ENCODE results near the gene ARVCF. TPM values are rescaled to one million over a fixed set of nuclear protein-coding genes. Genes with fewer than 3 reads are reported as not detected.
A peak's percentile ranks its signal among the peaks of the same experiment; 100 is the strongest.

Gene ARVCF
- polyA plus RNA-seq, 4 donors, result 2.2 to 17.9 (median 7.3) TPM

DNA sequence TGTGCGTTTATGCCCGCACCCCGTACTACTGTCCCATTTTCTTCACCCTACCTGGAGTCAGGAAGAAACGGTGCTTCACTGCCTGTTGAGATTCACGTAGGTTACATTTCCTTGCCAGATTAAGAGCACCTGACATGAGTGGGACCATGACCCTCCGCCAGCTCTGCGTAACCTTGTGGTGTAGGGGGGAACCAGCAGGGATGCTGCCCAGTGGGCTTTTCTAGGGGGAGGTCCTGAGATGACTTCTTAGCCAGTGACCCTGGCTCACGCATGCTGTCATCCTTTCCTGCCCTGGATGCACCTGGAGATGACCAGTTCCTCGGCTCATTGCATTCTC lies 967 bp upstream of the ARVCF start:
- 45 to 57% (median 55%) methylated on average over 9 of the region's 9 CpGs for WGBS, 3 donors
- H3K27ac ChIP-seq (ENCODE audit: low read depth in 1 of 3, low read length in 2 of 3), result no peak overlapping the region
- H3K36me3 ChIP-seq (ENCODE audit: control insufficient read depth in 3 of 3, insufficient read depth in 2 of 3, low read depth in 1 of 3, low read length in 3 of 3), result peaks cover 0 to 2% (median 0%) of the 10 kb centered on the region in 3 donors
- DNase-seq (no peak), FAIRE-seq (no peak)
- H3K27me3 ChIP-seq (ENCODE audit: control insufficient read depth in 3 of 3, insufficient read depth in 3 of 3, low read length in 3 of 3), result peaks cover 0 to 27% (median 0%) of the 10 kb centered on the region in 3 donors
- peak overlapping the region in 1 of 3 donors; percentile 63 for H3K4me3 ChIP-seq (ENCODE audit: low read depth in 1 of 3, low read length in 3 of 3)
- peaks cover 0 to 28% (median 9%) of the 10 kb centered on the region in 3 donors for H3K4me1 ChIP-seq (ENCODE audit: control insufficient read depth in 3 of 3, insufficient read depth in 2 of 3, low read depth in 1 of 3, low read length in 2 of 3)
- no peaks in the 10 kb centered on the region for H3K9me3 ChIP-seq (ENCODE audit: control insufficient read depth in 2 of 2, insufficient read depth in 1 of 2, low read depth in 1 of 2, low read length in 1 of 2)

DNA sequence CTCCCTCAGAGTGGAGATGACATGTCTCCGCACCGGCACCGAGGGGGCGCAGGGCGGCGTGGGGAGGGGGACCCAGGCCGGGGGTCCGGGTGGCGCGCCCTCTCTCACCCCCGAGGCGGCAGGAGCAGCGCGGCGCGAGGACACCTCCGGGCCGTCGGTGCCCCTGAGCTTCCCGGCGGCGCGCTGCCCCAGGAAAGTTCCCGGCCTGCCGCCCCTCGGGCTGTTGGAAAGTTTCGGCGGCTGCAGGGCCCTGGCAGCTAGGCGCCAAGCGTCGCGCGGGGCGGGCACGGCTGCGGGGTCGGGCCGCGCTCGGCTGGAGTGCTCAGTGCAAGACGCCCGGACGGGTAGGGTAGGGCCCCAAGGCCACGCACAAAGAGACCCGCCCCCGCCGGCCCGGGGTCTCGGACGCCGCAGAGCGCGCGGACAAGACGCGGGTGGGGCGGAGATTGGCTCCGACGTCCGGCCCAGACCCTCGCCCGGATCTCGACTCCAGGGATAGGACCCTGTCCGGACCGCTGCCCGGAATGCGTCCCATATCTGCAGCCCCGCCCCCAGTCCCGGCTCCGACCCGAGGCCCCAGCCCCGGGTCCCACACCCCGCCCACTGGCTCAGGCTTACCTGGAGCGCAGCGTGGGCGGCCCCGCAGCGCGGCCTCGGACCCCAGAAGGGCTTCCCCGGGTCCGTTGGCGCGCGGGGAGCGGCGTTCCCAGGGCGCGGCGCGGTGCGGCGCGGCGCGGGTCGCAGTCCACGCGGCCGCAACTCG lies 471 bp downstream of the ARVCF start:
- DNase-seq (peak in 1 of 2 donors; percentile 61), FAIRE-seq (no peak)
- peaks cover 0 to 27% (median 0%) of the 10 kb centered on the region in 3 donors for H3K27me3 ChIP-seq (ENCODE audit: control insufficient read depth in 3 of 3, insufficient read depth in 3 of 3, low read length in 3 of 3)
- H3K4me1 ChIP-seq (ENCODE audit: control insufficient read depth in 3 of 3, insufficient read depth in 2 of 3, low read depth in 1 of 3, low read length in 2 of 3), result peaks cover 0 to 23% (median 5%) of the 10 kb centered on the region in 3 donors
- no peaks in the 10 kb centered on the region for H3K9me3 ChIP-seq (ENCODE audit: control insufficient read depth in 2 of 2, insufficient read depth in 1 of 2, low read depth in 1 of 2, low read length in 1 of 2)
- peak overlapping the region; percentile 44 to 71 (median 68) for H3K4me3 ChIP-seq (ENCODE audit: low read depth in 1 of 3, low read length in 3 of 3)
- no peak overlapping the region for H3K27ac ChIP-seq (ENCODE audit: low read depth in 1 of 3, low read length in 2 of 3)
- WGBS, 3 donors, result 0 to 2% (median 0%) methylated on average over 66 to 101 of the region's 101 CpGs
- no peaks in the 10 kb centered on the region for H3K36me3 ChIP-seq (ENCODE audit: control insufficient read depth in 3 of 3, insufficient read depth in 2 of 3, low read depth in 1 of 3, low read length in 3 of 3)

DNA sequence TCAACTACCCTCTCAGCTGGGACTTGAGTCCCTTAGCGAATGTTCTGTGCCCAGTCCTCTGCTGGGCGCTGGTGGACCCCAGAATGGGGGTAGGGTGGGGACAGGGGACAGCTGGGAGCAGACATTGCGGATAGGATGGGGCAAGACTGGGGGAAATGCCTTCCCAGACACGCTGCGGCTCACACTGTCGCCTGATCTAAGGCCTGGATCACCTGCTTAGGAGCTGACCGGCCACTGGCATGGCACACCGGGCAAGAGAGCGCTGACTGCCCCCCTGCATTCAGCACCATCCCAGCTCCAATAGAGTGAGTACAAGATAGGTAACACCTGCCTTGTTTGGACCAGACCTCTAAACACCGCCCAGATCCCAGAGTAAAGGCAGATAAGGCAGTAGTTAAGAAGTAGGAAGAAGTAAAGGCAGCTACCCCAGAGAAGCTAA lies 1.4 kb downstream of the ARVCF start:
- peak overlapping the region in 1 of 3 donors; percentile 10 for H3K4me3 ChIP-seq (ENCODE audit: low read depth in 1 of 3, low read length in 3 of 3)
- FAIRE-seq, result no peak
- DNase-seq, result no peak
- peaks cover 0 to 27% (median 0%) of the 10 kb centered on the region in 3 donors for H3K27me3 ChIP-seq (ENCODE audit: control insufficient read depth in 3 of 3, insufficient read depth in 3 of 3, low read length in 3 of 3)
- 33 to 84% (median 56%) methylated on average over 10 of the region's 10 CpGs for WGBS, 3 donors
- no peaks in the 10 kb centered on the region for H3K9me3 ChIP-seq (ENCODE audit: control insufficient read depth in 2 of 2, insufficient read depth in 1 of 2, low read depth in 1 of 2, low read length in 1 of 2)
- H3K36me3 ChIP-seq (ENCODE audit: control insufficient read depth in 3 of 3, insufficient read depth in 2 of 3, low read depth in 1 of 3, low read length in 3 of 3), result peaks cover 0 to 2% (median 0%) of the 10 kb centered on the region in 3 donors
- peaks cover 0 to 27% (median 2%) of the 10 kb centered on the region in 3 donors for H3K4me1 ChIP-seq (ENCODE audit: control insufficient read depth in 3 of 3, insufficient read depth in 2 of 3, low read depth in 1 of 3, low read length in 2 of 3)
- no peak overlapping the region for H3K27ac ChIP-seq (ENCODE audit: low read depth in 1 of 3, low read length in 2 of 3)

DNA sequence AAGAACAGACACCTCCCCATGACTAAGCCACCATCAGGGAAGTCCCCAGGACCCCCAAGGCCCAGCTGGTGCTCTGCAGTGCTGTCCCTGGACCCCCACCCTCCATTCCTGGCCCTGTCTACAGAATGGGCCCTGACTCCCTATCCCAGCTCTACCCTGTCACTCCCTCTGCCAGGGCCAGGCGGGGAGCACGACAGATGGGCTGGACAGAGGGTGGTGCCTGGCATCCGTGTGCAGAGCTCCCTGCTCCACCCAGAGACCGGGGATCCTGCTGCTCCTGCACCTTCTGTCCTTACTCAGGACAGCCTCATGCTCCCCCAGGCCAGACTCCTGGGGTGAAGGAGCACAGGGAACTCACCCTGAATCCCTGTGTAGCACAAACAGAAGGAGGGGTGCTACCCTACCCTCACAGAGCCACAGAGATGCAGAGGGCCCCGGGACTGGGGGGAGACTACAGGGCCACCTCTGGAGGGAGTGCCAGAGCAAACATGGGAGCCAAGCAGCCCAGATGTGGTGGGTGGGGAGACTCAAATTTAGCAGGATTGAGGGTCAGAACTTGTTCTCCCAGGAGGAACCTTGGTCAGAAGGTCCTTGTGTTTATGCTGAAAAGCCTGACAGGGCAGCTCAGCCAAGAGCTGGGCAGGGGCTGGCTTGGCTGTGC lies 2.0 kb downstream of the ARVCF start:
- 25 to 65% (median 44%) methylated on average over 5 of the region's 5 CpGs for WGBS, 3 donors
- peaks cover 0 to 6% (median 0%) of the 10 kb centered on the region in 3 donors for H3K36me3 ChIP-seq (ENCODE audit: control insufficient read depth in 3 of 3, insufficient read depth in 2 of 3, low read depth in 1 of 3, low read length in 3 of 3)
- H3K4me3 ChIP-seq (ENCODE audit: low read depth in 1 of 3, low read length in 3 of 3), result no peak overlapping the region
- H3K9me3 ChIP-seq (ENCODE audit: control insufficient read depth in 2 of 2, insufficient read depth in 1 of 2, low read depth in 1 of 2, low read length in 1 of 2), result no peaks in the 10 kb centered on the region
- FAIRE-seq, result no peak
- H3K27ac ChIP-seq (ENCODE audit: low read depth in 1 of 3, low read length in 2 of 3), result no peak overlapping the region
- DNase-seq, result peak in 1 of 2 donors; percentile 45
- H3K4me1 ChIP-seq (ENCODE audit: control insufficient read depth in 3 of 3, insufficient read depth in 2 of 3, low read depth in 1 of 3, low read length in 2 of 3), result peaks cover 0 to 26% (median 2%) of the 10 kb centered on the region in 3 donors
- peaks cover 0 to 27% (median 0%) of the 10 kb centered on the region in 3 donors for H3K27me3 ChIP-seq (ENCODE audit: control insufficient read depth in 3 of 3, insufficient read depth in 3 of 3, low read length in 3 of 3)

DNA sequence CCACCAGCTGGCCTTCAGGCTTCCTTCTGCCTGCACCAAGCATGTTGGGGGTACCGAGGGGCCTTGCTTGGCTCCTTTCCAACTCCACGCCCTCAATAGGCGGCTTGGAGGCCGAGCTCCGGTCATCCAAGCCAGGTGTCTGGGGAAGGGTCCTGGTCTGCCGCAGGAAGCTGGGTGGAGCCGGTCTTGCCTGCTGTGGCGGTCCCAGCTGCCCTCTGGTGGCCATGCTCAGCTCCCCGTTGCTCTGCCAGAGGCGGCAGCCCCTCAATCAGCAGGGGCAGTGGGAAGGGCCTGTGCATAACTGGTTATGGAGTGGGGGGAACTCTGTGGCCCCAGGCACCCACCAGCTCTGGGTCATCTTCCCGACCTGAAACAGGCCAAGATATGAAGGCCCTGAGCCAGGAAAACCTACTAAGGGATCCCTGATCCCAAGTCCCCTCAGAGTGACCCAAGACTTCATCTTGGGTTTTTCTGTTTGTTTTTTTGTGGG lies 3.2 kb downstream of the ARVCF start:
- Histone ChIP-seq H3K27me3 (ENCODE audit: control insufficient read depth in 3 of 3, insufficient read depth in 3 of 3, low read length in 3 of 3) (peaks cover 0 to 22% (median 0%) of the 10 kb centered on the region in 3 donors), H3K4me1 (ENCODE audit: control insufficient read depth in 3 of 3, insufficient read depth in 2 of 3, low read depth in 1 of 3, low read length in 2 of 3) (peaks cover 0 to 26% (median 2%) of the 10 kb centered on the region in 3 donors), H3K27ac (ENCODE audit: low read depth in 1 of 3, low read length in 2 of 3) (no peak overlapping the region), H3K4me3 (ENCODE audit: low read depth in 1 of 3, low read length in 3 of 3) (no peak overlapping the region), H3K9me3 (ENCODE audit: control insufficient read depth in 2 of 2, insufficient read depth in 1 of 2, low read depth in 1 of 2, low read length in 1 of 2) (no peaks in the 10 kb centered on the region), H3K36me3 (ENCODE audit: control insufficient read depth in 3 of 3, insufficient read depth in 2 of 3, low read depth in 1 of 3, low read length in 3 of 3) (peaks cover 0 to 6% (median 0%) of the 10 kb centered on the region in 3 donors)
- WGBS, 3 donors, result 16 to 57% (median 43%) methylated on average over 11 of the region's 11 CpGs
- peak in 1 of 2 donors; percentile 79 for DNase-seq
- FAIRE-seq, result no peak

DNA sequence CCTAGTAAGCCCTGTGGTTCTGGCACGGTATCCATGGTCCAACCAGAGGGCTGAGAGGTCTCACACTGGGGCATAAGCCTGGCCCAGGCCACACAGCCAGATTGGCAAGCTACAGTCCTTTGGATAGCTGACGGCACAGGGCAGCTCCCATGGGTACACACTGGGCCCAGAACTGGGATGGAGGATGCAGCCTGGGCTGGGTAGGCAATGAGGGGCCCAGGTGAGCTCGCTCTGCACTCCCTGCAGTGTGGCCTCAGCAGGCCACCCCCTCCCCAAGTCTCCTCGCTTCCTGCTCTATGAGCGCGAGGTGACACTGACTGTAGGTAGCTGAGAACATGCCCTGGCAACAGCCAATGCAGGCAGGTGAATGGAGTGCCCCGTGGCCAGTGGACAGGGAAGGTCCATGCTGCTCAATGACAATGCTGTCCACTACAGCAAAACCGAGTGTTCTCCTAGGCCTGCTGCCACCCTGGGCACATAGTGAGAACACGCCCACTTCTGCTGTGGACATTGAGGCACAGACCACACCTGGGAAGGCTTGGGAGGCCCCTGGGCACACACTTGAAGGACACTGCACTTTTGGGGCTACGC lies 3.8 kb downstream of the ARVCF start:
- Histone ChIP-seq H3K4me1 (ENCODE audit: control insufficient read depth in 3 of 3, insufficient read depth in 2 of 3, low read depth in 1 of 3, low read length in 2 of 3) (peaks cover 0 to 26% (median 2%) of the 10 kb centered on the region in 3 donors), H3K27me3 (ENCODE audit: control insufficient read depth in 3 of 3, insufficient read depth in 3 of 3, low read length in 3 of 3) (peaks cover 0 to 16% (median 0%) of the 10 kb centered on the region in 3 donors), H3K4me3 (ENCODE audit: low read depth in 1 of 3, low read length in 3 of 3) (no peak overlapping the region), H3K27ac (ENCODE audit: low read depth in 1 of 3, low read length in 2 of 3) (no peak overlapping the region), H3K9me3 (ENCODE audit: control insufficient read depth in 2 of 2, insufficient read depth in 1 of 2, low read depth in 1 of 2, low read length in 1 of 2) (no peaks in the 10 kb centered on the region), H3K36me3 (ENCODE audit: control insufficient read depth in 3 of 3, insufficient read depth in 2 of 3, low read depth in 1 of 3, low read length in 3 of 3) (peaks cover 0 to 6% (median 0%) of the 10 kb centered on the region in 3 donors)
- WGBS, 3 donors, result 86 to 92% (median 91%) methylated on average over 10 of the region's 10 CpGs
- DNase-seq, result no peak
- no peak for FAIRE-seq

DNA sequence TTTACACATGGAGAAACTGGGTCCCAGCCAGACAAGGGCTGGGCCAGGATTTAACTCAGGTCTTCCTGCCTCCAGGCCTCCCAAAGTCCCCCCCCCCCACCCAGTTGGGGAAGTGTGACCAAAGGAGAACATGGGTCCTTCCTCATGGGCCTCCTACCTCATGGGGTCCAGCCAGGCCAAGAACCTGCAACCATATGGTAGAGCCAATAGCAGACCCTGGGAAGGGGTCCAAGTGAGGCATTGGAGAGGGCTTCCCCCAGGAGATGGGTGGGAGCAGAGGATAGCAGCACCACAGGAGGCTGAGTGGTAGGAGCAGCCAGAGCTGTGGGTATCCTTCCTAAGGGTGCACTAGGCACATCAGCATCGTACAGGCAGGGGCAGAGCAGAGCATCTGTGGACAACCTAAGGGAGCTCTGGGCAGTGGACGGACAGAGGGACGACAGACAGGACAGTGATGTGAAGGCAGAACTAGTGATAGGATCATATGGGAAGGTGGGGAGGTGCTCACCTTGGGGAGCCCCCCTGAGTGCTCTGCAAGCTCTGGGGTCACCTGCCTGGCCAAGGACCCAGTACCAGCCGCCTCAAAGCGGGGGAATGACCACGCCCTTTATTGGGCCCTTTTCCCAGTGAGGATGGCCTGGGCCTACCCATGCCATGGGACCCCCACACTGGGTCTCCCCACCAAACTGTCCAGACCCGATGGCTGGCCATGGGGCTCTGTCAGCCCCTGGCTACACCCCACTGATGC lies 4.5 kb downstream of the ARVCF start:
- no peak for FAIRE-seq
- Histone ChIP-seq H3K27me3 (ENCODE audit: control insufficient read depth in 3 of 3, insufficient read depth in 3 of 3, low read length in 3 of 3) (peaks cover 0 to 9% (median 0%) of the 10 kb centered on the region in 3 donors), H3K4me3 (ENCODE audit: low read depth in 1 of 3, low read length in 3 of 3) (no peak overlapping the region), H3K9me3 (ENCODE audit: control insufficient read depth in 2 of 2, insufficient read depth in 1 of 2, low read depth in 1 of 2, low read length in 1 of 2) (no peaks in the 10 kb centered on the region), H3K27ac (ENCODE audit: low read depth in 1 of 3, low read length in 2 of 3) (no peak overlapping the region), H3K4me1 (ENCODE audit: control insufficient read depth in 3 of 3, insufficient read depth in 2 of 3, low read depth in 1 of 3, low read length in 2 of 3) (peaks cover 0 to 23% (median 2%) of the 10 kb centered on the region in 3 donors), H3K36me3 (ENCODE audit: control insufficient read depth in 3 of 3, insufficient read depth in 2 of 3, low read depth in 1 of 3, low read length in 3 of 3) (peaks cover 0 to 6% (median 0%) of the 10 kb centered on the region in 3 donors)
- no peak for DNase-seq
- WGBS, 3 donors, result 90 to 94% (median 94%) methylated on average over 7 of the region's 7 CpGs
